ENCODE data around the gene IL1RAPL1. TPM values are rescaled to one million over a fixed set of nuclear protein-coding genes. Genes with fewer than 3 reads are reported as not detected.
A peak's percentile ranks its signal among the peaks of the same experiment; 100 is the strongest.
"Not testable (repeated sequence)": the region's sequence is repeated elsewhere in the genome, so short reads cannot be mapped to it uniquely, and the experiment has no call there.

Gene IL1RAPL1
- total RNA-seq, 1 experiment from 2014 or later: not detected

DNA sequence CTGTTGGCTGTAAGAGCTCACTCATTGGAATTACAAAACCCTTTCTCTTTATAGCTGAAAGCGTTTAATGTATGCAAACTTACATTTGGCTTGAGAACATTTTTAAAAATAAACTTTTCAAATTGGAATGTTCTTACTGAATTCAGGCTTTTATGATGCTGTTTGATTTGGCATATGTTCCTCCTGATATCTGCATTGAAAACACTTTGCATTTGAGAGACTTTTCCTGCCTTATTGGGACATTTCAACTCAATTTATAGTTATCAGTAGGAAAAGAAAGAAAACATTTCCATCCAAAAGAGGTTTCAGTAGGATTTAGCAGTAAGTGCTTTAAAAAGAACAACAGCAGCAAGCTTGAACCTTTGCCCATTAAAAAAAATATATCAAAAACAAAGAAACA, 520.0 kb downstream of the IL1RAPL1 start:
- H3K9me3 Mint-ChIP-seq (ENCODE audit: low read depth, unreplicated experiment): no peaks in the 10 kb centered on the region
- BruUV-seq (replicated peaks): no TSS peak
- TF ChIP-seq, protein P1, sequence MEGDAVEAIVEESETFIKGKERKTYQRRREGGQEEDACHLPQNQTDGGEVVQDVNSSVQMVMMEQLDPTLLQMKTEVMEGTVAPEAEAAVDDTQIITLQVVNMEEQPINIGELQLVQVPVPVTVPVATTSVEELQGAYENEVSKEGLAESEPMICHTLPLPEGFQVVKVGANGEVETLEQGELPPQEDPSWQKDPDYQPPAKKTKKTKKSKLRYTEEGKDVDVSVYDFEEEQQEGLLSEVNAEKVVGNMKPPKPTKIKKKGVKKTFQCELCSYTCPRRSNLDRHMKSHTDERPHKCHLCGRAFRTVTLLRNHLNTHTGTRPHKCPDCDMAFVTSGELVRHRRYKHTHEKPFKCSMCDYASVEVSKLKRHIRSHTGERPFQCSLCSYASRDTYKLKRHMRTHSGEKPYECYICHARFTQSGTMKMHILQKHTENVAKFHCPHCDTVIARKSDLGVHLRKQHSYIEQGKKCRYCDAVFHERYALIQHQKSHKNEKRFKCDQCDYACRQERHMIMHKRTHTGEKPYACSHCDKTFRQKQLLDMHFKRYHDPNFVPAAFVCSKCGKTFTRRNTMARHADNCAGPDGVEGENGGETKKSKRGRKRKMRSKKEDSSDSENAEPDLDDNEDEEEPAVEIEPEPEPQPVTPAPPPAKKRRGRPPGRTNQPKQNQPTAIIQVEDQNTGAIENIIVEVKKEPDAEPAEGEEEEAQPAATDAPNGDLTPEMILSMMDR (IDR thresholded peaks at IDR 0.05; ENCODE audit: unreplicated experiment): no peak
- no peak for DNase-seq
- no peaks in the 10 kb centered on the region for H3K27me3 Mint-ChIP-seq (ENCODE audit: unreplicated experiment)
- CTCF ChIA-PET: no interaction called here
- no peaks in the 10 kb centered on the region for H3K36me3 Mint-ChIP-seq (ENCODE audit: insufficient read depth, unreplicated experiment)
- no peak overlapping the region for H3K4me3 Mint-ChIP-seq (ENCODE audit: low read depth, unreplicated experiment)
- no peaks in the 10 kb centered on the region for H3K4me1 Mint-ChIP-seq (ENCODE audit: low read depth, unreplicated experiment)
- intact Hi-C loops (cut with micrococcal nuclease; ENCODE audit: unreplicated experiment): no loop called here
- no peak overlapping the region for H3K27ac Mint-ChIP-seq (ENCODE audit: unreplicated experiment)

- no peak for DNase-seq
- no peak overlapping the region for H3K27ac Mint-ChIP-seq (ENCODE audit: unreplicated experiment)
- H3K27me3 Mint-ChIP-seq (ENCODE audit: unreplicated experiment): no peaks in the 10 kb centered on the region
- H3K9me3 Mint-ChIP-seq (ENCODE audit: low read depth, unreplicated experiment): no peaks in the 10 kb centered on the region
- no peaks in the 10 kb centered on the region for H3K4me1 Mint-ChIP-seq (ENCODE audit: low read depth, unreplicated experiment)
- intact Hi-C loops (cut with micrococcal nuclease; ENCODE audit: unreplicated experiment): no loop called here
- TF ChIP-seq, protein P1 (IDR thresholded peaks at IDR 0.05; ENCODE audit: unreplicated experiment): no peak
- no peaks in the 10 kb centered on the region for H3K36me3 Mint-ChIP-seq (ENCODE audit: insufficient read depth, unreplicated experiment)
- no TSS peak for BruUV-seq (replicated peaks)
- CTCF ChIA-PET: no interaction called here
- H3K4me3 Mint-ChIP-seq (ENCODE audit: low read depth, unreplicated experiment): peak overlapping the region; percentile 27
These were observed 522.8 kb downstream of the IL1RAPL1 start for GRCh38 chrX:29110041-29110440.

DNA sequence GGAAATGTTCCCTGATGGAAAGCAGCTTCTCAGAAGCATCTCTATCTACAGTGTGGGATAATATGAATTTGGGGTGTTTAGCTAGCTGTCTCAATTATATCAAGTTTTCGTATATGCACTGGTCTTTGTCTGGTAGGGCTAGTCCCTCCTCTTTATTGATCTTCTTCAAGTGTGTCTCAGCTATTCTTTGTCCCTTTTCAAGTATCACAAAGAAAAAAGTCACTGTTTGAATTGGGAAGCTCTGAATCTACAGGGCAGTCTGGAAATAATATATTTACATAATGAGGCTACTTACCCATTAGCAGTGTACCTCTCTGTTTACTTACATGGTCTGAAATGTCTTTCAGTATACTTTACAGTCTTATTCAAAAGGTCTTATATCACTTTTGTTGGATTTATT, 526.0 kb downstream of the IL1RAPL1 start:
- no TSS peak for BruUV-seq (replicated peaks)
- no peaks in the 10 kb centered on the region for H3K4me1 Mint-ChIP-seq (ENCODE audit: low read depth, unreplicated experiment)
- intact Hi-C loops (cut with micrococcal nuclease; ENCODE audit: unreplicated experiment): no loop called here
- H3K9me3 Mint-ChIP-seq (ENCODE audit: low read depth, unreplicated experiment): no peaks in the 10 kb centered on the region
- no peaks in the 10 kb centered on the region for H3K36me3 Mint-ChIP-seq (ENCODE audit: insufficient read depth, unreplicated experiment)
- H3K27me3 Mint-ChIP-seq (ENCODE audit: unreplicated experiment): no peaks in the 10 kb centered on the region
- DNase-seq: no peak
- CTCF ChIA-PET: no interaction called here
- no peak overlapping the region for H3K4me3 Mint-ChIP-seq (ENCODE audit: low read depth, unreplicated experiment)
- no peak overlapping the region for H3K27ac Mint-ChIP-seq (ENCODE audit: unreplicated experiment)
- TF ChIP-seq, protein P1 (IDR thresholded peaks at IDR 0.05; ENCODE audit: unreplicated experiment): no peak

GRCh38 chrX:29122817-29123216, 535.6 kb downstream of the IL1RAPL1 start:
- H3K36me3 Mint-ChIP-seq (ENCODE audit: insufficient read depth, unreplicated experiment); DNase-seq; H3K27me3 Mint-ChIP-seq (ENCODE audit: unreplicated experiment); H3K9me3 Mint-ChIP-seq (ENCODE audit: low read depth, unreplicated experiment); H3K4me3 Mint-ChIP-seq (ENCODE audit: low read depth, unreplicated experiment); H3K27ac Mint-ChIP-seq (ENCODE audit: unreplicated experiment); H3K4me1 Mint-ChIP-seq (ENCODE audit: low read depth, unreplicated experiment); CTCF ChIA-PET; BruUV-seq (replicated peaks); intact Hi-C loops (cut with micrococcal nuclease; ENCODE audit: unreplicated experiment): not testable (repeated sequence)

- no TSS peak for BruUV-seq (replicated peaks)
- no peaks in the 10 kb centered on the region for H3K9me3 Mint-ChIP-seq (ENCODE audit: low read depth, unreplicated experiment)
- no peaks in the 10 kb centered on the region for H3K4me1 Mint-ChIP-seq (ENCODE audit: low read depth, unreplicated experiment)
- H3K4me3 Mint-ChIP-seq (ENCODE audit: low read depth, unreplicated experiment): no peak overlapping the region
- CTCF ChIA-PET: no interaction called here
- H3K27me3 Mint-ChIP-seq (ENCODE audit: unreplicated experiment): no peaks in the 10 kb centered on the region
- TF ChIP-seq, protein P1 (IDR thresholded peaks at IDR 0.05; ENCODE audit: unreplicated experiment): no peak
- no peaks in the 10 kb centered on the region for H3K36me3 Mint-ChIP-seq (ENCODE audit: insufficient read depth, unreplicated experiment)
- DNase-seq: no peak
- H3K27ac Mint-ChIP-seq (ENCODE audit: unreplicated experiment): no peak overlapping the region
- intact Hi-C loops (cut with micrococcal nuclease; ENCODE audit: unreplicated experiment): no loop called here
These were observed 543.7 kb downstream of the IL1RAPL1 start for GRCh38 chrX:29130905-29131304.
